Anterior cingulate cortex (tissue), 58 donors: ENCODE data around the gene MS4A15.
"Not testable (repeated sequence)": the region's sequence is repeated elsewhere in the genome, so short reads cannot be mapped to it uniquely, and the experiment has no call there.

Experiments
- DNase-seq, 58 donors: peaks; one replicate each; lab custom pipeline; 2025; lab: John Stamatoyannopoulos, UW

Gene MS4A15

DNA sequence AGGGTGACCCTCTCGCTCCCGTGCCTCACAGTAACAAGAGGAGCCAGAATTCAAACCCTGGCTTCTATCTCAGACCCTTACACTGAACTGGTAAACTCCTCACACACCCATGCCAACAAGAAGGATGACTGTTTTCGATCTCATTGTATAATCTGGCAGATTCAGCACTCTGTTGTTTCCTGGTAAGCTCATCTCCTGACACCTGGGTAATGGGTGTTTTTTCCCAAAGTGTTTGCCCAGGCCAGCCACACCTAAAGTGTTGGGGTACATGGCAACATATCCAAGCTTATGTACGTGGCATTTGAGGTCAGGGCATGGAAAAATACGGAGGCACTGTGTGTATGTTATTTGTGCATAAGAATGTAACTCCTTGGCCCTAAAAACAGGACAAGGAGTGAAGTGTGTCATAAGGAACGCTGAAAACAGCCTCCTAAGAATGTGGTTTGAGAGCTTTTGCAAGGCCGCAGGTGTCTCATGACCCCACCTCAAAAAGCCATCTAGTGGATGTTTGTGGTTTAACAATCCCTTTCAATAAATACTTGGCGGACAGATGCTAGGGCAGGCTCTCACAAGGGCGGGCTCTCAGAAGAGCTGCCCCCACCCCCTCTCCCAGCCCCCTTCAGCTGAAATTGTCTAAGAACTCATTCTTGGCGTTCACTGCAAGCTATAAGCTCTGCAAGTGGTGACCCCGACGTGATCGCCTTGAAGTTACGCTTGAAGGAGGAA, at the start of gene MS4A15:
TSS of gene MS4A15 (plus strand) at position 561 of the 726 bp plus-strand sequence. CDS start 6,867 bp downstream, outside the sequence.
- no peak for DNase-seq

DNA sequence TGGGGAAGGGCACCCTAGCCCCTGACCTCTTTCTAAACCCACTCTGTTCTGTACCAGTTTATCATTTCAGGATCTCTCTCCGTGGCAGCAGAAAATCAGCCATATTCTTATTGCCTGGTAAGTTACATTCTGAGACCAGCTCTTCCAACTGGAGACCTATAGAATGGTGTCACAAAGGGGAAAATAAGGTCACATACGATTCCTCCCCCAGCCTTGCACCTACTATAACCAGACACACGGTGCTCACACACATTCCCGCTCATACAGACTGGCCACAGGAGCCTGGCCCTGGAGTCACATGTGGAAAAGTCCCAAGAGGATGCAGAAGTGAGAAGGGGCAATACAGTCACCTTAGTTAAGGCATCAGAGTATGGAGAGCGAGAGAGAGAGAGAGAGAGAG, 49.7 kb upstream of the MS4A15 start:
- DNase-seq, result no peak

DNA sequence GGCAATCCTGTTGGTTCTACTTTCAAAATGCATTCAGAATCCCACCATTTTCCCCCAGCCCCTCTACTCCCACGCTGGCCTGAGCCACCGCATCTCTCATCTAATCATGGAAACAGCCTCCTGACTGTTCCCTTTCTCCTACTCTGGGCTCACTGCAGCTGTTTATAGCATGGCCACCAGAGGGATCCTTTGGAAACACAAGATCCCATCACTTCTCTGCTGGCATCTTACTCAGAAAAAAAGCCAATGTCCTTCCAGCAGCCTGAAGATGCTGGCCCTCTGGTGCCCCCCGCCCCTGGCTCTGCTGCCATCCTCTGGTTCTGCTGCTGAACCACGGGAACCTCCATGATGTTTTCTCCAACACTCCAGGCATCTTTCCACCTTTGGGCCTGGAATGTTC, 46.2 kb upstream of the MS4A15 start:
- DNase-seq, result no peak

GRCh38 chr11:60711276-60711675, 45.4 kb upstream of the MS4A15 start:
- no peak for DNase-seq

DNA sequence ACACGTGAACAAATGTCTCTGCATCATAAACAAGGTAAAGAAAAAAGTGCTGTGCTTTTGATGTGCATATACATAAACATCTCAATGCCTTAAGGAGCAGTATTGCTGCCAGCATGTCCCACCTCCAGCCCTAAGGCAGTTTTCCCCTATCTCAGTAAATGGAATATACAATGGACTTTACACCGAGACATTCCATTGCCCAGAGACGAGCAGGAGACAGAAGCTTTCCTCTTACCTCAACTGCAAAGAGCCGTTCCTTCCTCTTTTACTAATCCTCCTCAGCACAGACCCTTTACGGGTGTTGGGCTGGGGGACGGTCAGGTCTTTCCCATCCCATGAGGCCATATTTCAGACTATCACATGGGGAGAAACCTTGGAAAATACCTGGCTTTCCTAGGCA, 43.2 kb upstream of the MS4A15 start:
- not testable (repeated sequence) for DNase-seq

GRCh38 chr11:60717956-60718355, 38.7 kb upstream of the MS4A15 start:
- no peak for DNase-seq

DNA sequence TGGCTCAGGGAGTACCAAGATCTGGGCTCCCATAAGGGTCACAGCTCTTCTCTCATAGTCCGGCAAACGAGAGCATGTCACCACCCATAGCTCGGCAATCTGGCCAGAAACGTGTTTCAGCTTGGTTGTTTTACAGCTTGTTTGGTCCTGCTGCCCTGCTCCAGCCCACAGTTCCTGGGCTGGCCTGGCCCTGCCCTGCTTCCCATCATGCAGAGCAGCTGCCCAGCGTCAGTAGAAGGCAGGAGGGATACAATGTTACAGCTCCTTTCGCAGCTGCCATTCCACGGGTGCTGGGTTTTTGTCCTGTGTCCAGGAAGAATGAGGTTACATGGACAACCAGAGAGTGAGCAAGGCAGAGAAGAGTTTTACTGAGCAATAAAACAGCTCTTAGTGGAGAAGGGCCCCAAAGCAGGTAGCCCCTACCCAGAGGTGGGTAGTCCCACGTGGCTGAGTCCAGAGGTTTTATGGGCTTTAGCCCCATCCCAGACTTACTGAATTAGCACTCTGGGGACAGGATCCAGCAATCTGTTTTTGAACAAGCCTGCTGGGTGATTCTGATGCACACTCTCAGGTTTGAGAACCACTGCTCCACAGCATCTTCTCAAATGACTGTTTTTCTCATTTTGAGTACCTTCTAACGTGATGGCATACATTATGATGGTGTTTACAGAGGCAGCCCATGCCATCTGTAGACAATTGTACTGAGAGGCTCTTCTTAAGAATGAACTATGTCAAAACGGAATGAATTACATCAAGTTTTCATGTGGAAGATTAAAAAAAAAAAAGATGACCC, 37.9 kb upstream of the MS4A15 start:
- no peak for DNase-seq

GRCh38 chr11:60719391-60719790, 37.3 kb upstream of the MS4A15 start:
- DNase-seq, result no peak

DNA sequence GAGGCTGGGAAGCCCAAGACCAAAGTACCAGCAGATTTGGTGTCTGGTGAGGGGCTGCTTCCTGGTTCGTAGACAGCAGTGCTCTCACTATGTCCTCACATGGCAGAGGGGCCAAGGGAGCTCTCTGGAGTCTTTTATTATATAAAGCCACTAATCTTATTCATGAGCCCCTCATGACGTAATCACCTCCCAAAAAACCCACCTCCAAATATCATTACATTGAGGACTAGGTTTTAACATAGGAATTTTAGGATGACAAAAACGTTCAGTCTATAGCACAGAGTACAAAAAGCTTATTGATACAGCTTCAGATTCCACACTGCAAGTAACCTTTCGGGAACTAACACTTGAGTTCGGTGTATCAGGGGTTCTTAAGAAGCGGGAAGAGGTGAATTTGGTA, 36.2 kb upstream of the MS4A15 start:
- DNase-seq, result no peak

DNA sequence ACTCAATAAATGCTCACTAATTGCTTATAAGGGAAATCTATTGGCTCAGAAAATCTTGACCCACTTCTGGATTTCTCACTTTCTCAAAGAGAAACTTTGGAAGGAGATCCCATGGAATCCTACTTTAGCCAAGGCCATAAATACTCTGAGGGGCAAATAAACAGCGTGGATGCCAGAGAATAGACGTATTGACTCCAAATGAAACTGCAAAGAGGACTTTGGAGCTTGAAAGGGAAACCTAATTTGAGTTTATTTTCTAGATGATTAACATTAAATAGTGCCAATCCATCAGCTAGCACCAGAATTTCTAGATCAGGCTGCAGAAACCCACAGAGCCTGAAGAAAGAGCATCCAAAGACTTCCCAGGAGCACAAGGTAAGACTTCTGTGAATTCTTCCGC, 32.2 kb upstream of the MS4A15 start, which contains the start of gene MS4A18:
TSS of gene MS4A18 (plus strand) at position 301 of the 400 bp plus-strand sequence.
- DNase-seq, result no peak

- peak in 1 of 58 donors; percentile 26 for DNase-seq
Measured at GRCh38 chr11:60725592-60725991, 31.1 kb upstream of the MS4A15 start.

GRCh38 chr11:60731586-60731985, 25.1 kb upstream of the MS4A15 start:
- no peak for DNase-seq

DNA sequence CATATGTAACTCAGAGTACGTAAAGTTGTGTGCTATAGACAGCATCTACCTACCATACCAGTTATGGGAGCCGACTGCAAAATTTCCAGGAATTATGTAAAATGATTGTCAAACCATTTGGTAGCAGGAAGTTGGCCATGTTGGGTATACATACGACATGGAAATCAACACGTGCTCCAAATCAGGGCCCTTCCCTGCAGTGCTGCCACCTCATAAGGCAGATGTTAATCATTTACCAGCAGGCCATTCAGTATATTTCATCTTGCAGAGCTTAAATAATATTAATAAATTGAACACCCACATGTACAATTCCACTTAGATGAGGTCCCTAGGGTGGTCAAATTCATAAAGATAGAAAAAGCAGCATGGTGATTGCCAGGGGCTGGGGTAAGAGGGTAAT, 22.4 kb upstream of the MS4A15 start:
- DNase-seq, result no peak

GRCh38 chr11:60739114-60739513, 17.6 kb upstream of the MS4A15 start:
- no peak for DNase-seq

- no peak for DNase-seq
Measured at GRCh38 chr11:60740573-60740972, 16.1 kb upstream of the MS4A15 start.

DNA sequence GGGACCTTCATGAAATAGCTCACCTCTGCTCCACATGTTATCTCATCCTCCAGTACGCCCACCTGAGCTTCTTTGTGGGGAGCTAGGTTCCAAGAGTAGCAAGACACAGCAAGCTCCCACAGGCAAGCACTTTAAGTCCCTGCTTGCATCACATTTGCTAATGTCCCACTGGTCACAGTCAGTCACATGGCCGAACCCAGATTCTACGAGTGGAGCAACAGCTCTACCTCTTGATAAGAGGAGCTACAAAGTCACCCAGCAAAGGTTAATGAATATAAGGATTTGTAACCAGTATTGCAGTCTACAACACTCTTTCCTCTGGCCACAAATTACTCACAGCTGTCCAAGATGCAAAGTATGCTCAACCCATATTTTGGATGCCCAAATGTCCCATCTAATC, 15.2 kb upstream of the MS4A15 start:
- DNase-seq, result no peak

DNA sequence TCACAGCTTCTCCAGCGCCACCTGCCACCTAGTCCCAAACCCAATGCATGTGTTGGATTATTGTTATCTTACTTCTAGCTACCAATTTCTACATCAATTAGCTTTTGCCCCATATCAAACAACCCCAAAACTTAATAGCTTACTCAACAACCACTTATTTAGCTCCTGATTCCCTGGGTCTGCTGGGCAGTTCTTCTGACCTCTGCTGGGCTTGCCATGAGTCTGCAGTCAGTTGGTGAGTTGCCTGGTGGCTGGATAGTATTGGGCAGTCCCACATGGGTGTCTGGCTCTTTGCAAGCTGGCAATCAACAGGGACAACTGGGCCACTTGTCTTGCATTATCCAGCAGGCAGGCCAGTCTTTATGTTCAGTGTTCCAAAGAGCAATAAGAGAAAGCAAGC, 13.6 kb upstream of the MS4A15 start:
- DNase-seq, result no peak

- DNase-seq, result no peak
Measured at GRCh38 chr11:60744114-60744513, 12.6 kb upstream of the MS4A15 start.

- no peak for DNase-seq
Measured at GRCh38 chr11:60747359-60747873, 9.3 kb upstream of the MS4A15 start.

- no peak for DNase-seq
Measured at GRCh38 chr11:60748225-60748624, 8.4 kb upstream of the MS4A15 start.

GRCh38 chr11:60748821-60749220, 7.8 kb upstream of the MS4A15 start:
- no peak for DNase-seq

- no peak for DNase-seq
Measured at GRCh38 chr11:60750911-60751310, 5.8 kb upstream of the MS4A15 start.
